ENCODE measurements around the gene TSACC.

- TF ChIP-seq CTCF (IDR thresholded peaks at IDR 0.05; ENCODE audit: low read depth, low read length, poor library complexity, severe bottlenecking) (no peak), EZH2phosphoT487 (IDR thresholded peaks at IDR 0.05; ENCODE audit: borderline replicate concordance, low read length) (no peak)
Observed at GRCh38 chr1:156387870-156388173, 49.5 kb downstream of the TSACC start.
